Testis (tissue), 2 donors: ENCODE results near the gene CCM2.

Experiments
- CTCF ChIP-seq, 3 experiments: fragments of 450-650 bp in 2 of 3; fragments of 200-600 bp in 1 of 3; sonication (generic) in 1 of 3; IDR thresholded peaks; one replicate each; pipeline ENCODE4 v1.5.1; 2016 to 2019; ENCODE audit warnings: antibody characterized with exemption in 3 of 3, mild to moderate bottlenecking in 2 of 3, moderate library complexity in 1 of 3
- POLR2A ChIP-seq: fragments of 450-650 bp; IDR thresholded peaks from one replicate; pipeline ENCODE4 v1.6.1; 2017; ENCODE audit warnings: antibody characterized with exemption, mild to moderate bottlenecking, moderate library complexity

GRCh38 chr7:45118889-45119331, 118.9 kb downstream of the CCM2 start:
- no peak for TF ChIP-seq POLR2A
- TF ChIP-seq CTCF (IDR thresholded peaks at IDR 0.05): no peak
